GM19397 (cell line): ENCODE measurements around the gene SKI.

Experiments used
- ATAC-seq: cut with Tn5 transposase; IDR thresholded peaks from one replicate; pipeline ENCODE4 v1.9.1; 2021; ENCODE audit warnings: mild to moderate bottlenecking, moderate library complexity; ENCODE audit not compliant: unreplicated experiment

Gene SKI

DNA sequence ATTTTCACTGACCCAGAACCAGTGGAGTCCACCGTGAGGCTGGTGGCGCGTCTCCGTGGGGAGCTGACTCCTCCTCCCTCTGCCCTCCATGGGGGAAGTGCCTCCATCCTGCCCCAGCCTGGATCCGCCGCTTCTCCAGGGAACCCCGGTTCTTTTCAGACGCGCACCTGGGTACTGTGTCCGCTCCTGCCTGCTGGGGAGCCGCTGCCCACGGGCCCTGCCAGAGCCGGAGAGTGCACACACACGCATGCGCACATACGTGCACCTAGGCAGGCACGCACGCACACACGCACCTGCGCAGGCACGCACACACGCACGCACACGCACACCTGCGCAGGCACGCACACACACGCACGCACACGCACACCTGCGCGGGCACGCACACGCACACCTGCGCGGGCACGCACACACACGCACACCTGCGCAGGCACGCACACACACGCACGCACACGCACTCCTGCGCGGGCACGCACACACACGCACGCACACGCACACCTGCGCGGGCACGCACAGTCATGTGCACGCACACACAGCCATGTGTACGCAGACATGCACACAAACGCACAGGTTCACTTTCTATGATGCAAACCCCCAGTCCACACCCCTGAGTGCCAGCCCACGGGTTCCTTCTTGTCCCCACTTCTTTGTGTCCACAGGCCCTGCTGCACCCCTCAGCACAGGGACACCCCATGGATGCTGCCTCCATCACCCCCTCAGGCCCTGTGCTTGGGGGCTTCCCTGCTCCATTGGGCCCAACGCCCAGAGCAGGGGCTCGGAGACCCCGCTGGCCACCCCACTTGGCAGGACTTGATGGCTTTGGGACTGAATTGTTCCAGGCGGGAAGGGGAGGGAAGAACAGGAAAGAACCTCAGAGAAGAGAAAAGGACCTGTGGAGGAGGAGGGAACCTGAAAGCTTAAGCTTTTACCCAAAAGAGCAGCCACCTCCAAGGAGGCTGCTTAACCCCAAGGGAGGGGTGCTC lies 120.5 kb downstream of the SKI start:
- no peak for ATAC-seq

DNA sequence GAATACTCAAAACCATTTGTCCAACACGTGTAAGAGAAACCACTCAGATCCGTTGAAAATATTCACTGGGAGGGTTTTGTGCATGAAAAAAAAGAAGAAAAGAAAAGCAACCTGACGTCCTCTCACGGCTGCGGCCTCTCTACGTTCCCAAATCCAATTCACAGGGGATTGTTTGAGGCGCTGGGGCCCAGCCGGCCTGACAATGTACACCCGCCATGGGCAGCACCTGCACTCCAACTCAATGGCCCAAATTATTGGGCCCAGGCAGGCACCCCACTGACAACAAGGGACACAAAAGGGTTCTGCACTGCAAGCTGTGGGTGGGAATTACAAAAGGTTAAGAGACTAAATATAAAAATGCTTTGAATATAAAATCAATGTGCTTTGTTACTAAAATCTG lies 121.7 kb downstream of the SKI start:
- no peak for ATAC-seq

DNA sequence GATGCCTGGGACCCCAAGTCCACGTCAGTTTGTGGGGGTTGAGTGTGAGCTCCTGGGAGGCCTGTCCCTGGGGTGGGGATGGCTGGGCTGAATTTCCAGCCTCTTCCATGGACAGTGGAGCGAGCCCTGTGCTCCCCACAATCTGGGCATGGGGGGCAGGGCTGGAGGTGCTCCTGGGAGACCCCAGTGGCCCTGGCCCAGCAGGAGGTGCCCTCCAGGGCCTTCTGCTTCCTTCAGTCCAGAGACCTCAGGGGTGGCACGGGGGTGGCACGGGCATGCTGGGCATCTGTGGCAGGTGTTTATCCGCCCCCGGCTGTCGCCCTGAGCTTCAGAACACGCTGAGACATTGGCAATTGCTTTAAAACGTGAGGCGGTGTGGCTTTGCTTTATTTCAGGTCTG lies 122.4 kb downstream of the SKI start:
- ATAC-seq = no peak

DNA sequence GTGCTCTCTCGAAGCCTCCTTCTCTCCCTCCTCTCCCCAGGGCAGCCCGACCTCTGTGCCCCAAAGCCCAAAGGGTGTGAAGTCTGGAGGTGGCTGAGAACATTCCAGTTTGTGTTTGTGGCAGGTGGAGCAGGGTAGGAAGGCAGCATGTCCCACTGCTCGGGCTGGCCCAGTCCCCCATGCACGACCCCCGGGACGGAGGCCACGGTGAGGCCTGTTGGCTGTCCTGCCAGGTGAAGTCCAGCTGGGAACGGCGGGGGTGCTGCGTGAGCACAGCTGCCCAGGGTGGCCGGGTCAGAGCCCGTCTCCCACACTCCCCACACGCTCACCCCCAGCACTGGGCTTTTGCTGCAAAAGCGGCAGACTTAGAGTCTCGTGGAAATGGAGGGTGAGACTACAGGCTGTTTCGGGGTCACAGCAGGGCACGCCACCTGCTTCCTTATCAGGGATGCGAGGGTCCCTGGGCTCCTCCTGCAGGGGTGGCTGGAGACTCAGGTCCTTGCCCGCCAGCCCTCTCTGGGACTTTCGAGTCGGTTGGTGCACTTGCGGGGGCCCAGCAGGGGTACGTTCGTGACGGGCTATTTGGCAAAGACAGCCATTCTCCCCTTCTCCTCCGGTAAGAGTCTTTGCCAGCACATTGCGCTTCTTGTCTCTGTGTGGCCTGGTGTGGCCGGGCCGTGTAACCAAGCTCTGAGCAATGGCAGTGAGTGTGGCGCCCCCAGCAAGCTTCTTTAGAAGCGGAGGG lies 123.0 kb downstream of the SKI start:
- ATAC-seq = no peak

GRCh38 chr1:2351723-2352122 lies 123.6 kb downstream of the SKI start:
- no peak for ATAC-seq

DNA sequence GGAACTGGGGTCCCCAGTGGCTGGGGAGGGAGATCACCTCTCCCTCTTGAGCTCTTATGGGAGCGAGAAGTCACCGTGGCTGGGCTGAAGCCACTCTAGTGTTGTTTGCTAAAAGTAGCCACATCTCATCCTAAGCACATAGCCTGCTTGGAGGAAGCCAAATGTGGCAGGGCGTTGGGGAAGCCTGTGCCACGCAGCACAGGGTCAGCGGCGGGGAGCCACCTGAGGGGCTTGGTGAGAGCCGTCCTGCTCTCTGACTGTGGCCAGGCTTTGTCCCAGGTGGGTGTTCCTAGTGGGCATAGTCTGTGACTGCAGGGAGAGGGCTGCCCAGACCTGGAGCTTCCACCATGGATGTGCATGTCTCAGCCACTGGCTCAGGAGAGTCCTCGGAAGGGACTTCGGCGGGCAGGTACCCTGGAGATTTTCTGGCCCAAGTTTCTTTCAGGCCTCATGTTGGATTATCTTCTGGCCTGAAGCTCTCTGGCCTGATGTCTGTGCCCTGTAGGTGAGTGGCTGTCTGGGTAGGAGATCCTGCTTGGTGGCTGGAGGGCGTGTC lies 124.3 kb downstream of the SKI start:
- ATAC-seq = no peak

DNA sequence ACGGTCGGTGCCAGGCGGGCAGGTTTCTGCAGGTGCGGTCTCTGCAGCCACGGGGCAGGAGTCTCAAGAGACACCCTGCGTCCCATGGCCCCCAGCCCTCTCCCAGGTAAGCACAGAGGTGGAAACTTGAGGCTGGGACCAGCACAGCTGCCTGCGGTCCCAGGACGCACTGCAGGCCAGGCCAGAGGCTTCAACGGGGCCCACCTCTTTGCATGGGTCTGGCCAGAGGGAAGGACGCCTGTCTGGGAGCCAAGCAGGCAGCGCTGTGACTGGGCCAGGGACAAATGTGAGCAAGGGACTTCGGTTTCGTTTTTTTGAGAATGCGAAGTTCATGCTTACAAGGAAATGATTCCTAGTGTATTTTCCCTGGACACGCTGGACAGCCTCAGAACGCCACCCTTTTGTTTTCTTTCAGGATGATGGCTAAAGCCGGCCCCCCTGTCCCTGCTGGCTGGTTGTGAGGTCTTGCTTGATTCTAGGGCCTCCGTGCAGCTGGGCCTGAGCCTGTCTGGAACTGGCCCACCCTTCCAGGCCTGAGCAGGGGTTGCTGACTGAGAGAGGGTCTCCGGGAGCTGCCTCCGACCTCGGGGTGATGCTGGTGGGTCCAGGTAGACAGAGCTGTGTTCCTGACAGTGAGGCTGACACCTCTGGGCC lies 124.9 kb downstream of the SKI start:
- ATAC-seq = no peak

- ATAC-seq = no peak
Observed at GRCh38 chr1:2353551-2354438, 125.7 kb downstream of the SKI start.

DNA sequence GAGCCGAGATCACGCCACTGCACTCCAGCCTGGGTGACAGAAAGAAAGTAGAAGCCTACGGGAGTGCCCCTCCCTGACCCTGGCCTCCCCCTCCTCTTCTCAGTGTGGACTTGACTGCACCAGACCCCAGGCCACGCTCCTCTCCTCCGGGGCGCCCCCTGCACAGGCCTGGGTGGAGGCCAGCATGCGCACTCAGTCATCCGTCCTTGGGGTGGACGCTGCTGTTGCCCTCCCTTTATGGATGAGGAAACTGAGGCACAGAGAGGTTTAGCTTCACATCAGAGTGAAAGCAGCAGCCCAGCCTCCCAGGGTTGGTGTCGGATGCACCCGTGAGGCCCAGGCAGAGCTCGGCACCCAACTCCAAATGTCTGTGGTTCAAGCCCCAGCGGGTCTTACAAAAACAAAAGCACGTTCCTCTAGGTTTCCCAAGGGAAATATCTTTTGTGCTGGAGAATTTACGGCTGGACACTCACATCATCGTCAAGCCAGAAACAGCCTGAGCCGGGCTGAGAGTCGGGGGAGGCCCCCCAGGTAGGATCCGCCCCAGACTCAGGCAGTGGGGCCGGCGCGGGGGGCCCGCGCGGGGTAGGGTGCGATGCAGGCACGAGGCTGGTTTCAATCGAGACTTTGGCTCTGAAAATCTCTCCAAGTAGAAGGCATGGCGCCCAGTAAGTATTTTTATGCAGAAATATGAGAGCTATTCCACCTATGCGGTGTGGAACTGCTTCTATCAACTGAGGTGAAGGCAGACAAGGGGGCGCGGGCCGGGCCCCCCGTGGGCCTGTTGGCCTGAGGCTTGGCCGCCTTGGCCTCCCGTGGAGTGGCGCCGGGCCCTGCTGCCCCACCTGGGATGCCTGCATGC lies 126.6 kb downstream of the SKI start:
- no peak for ATAC-seq

GRCh38 chr1:2355373-2356261 lies 127.5 kb downstream of the SKI start:
- no peak for ATAC-seq

GRCh38 chr1:2356401-2356800 lies 128.3 kb downstream of the SKI start:
- ATAC-seq = no peak

DNA sequence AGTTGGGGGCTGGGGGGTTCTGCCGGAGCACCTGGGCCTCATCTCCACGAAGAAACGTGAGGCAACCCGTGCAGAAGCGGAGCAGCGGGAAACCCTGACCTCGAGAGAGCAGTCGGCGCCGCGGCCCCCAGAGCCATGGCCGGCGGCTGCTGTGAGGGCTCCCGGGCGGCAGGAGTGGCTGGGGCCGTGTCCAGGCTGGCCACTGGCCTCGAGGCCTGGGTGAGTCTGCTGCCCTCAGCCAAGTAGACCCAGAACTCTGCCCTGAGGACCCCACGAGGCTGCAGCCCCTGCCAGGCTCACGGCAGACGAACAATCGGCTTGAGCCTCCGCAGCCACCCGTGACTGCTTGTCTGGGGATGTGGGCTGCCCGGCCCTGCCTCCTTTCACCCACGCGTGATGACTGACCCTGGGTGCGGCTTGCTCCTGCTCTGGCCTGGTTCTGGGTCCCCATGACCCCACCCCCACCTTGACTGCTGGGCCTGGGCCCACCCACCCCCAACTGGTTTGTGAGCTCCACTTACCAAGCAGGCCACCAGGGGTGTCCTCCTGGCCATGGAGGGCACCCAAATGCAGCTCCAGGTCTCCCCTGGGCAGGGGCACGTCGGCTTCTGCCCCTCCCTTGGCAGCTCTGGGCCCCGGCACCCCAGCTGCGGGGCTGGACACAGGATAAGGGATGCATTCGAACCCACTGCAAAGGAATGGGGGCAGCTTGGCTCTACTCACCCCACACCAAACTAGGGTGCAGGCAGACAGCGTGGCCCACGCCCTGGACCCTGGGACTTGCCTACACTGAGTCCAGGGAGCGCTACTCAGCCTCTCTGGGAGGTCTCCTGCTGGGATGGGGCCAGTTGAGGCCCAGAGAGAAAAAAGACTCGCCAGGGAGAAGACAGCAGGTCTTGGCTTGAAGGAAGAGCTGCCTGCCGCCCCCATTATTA lies 129.1 kb downstream of the SKI start:
- no peak for ATAC-seq

GRCh38 chr1:2358072-2358471 lies 130.0 kb downstream of the SKI start:
- ATAC-seq = no peak

GRCh38 chr1:2358651-2359640 lies 130.8 kb downstream of the SKI start:
- ATAC-seq = no peak
